PC-9 (cell line): ENCODE results near the gene TMEM151B. TPM values are rescaled to one million over a fixed set of nuclear protein-coding genes. Genes with fewer than 3 reads are reported as not detected.

Source experiments
- BruUV-seq: library from RNA; stranded (reverse); fragments of 400-500 nt; replicated peaks from 2 replicates; lab custom pipeline; 2021; lab: Mats Ljungman, UMichigan
- CTCF ChIA-PET: fragments of 300-600 bp; sonication (Branson Sonifier 250); formaldehyde crosslinking; loops from one replicate; lab custom pipeline; 2022; ENCODE audit warnings: antibody characterized with exemption; lab: Charles Lee
- POLR2A ChIA-PET: fragments of 300-600 bp; sonication (Branson Sonifier 250); formaldehyde crosslinking; loops from one replicate; lab custom pipeline; 2022; ENCODE audit warnings: antibody characterized with exemption; ENCODE audit not compliant: unreplicated experiment; lab: Charles Lee
- DNase-seq, 2 experiments: peaks; one replicate each; pipeline versions ENCODE4 v3.0.0 to v3.0.0-alpha.2; 2015 to 2022; ENCODE audit warnings: mixed read lengths in 1 of 2
- H2AFZ ChIP-seq: fragments of 200-600 bp; sonication (generic); 2 replicates; pipeline ENCODE4 v1.8.1; 2017; ENCODE audit warnings: antibody characterized with exemption
- H3F3A ChIP-seq: fragments of 200-600 bp; sonication (generic); 2 replicates; pipeline ENCODE4 v1.8.1; 2017; ENCODE audit warnings: antibody characterized with exemption, mild to moderate bottlenecking, low read depth; ENCODE audit not compliant: insufficient read depth
- H3K27ac ChIP-seq: fragments of 200-600 bp; sonication (generic); 2 replicates; pipeline ENCODE4 v1.6.1; 2016; ENCODE audit warnings: mixed run types
- H3K27me3 ChIP-seq: fragments of 200-600 bp; sonication (generic); 2 replicates; pipeline ENCODE4 v1.6.1; 2016; ENCODE audit warnings: low read depth, mixed run types; ENCODE audit not compliant: insufficient read depth
- H3K36me3 ChIP-seq: fragments of 200-600 bp; sonication (generic); 2 replicates; pipeline ENCODE4 v1.6.1; 2016; ENCODE audit warnings: low read depth, mixed run types
- H3K4me1 ChIP-seq: fragments of 200-600 bp; sonication (generic); replicated peaks from 2 replicates; pipeline ENCODE4 v1.6.1; 2016; ENCODE audit warnings: mixed run types; ENCODE audit not compliant: insufficient read depth
- H3K4me2 ChIP-seq: fragments of 200-600 bp; sonication (generic); 2 replicates; pipeline ENCODE4 v1.6.1; 2017; ENCODE audit warnings: mixed run types
- H3K4me3 ChIP-seq: fragments of 200-600 bp; sonication (generic); 2 replicates; pipeline ENCODE4 v1.6.1; 2016; ENCODE audit warnings: mixed run types
- H3K79me2 ChIP-seq: fragments of 200-600 bp; sonication (generic); 2 replicates; pipeline ENCODE4 v1.6.1; 2017; ENCODE audit warnings: low read depth, mixed run types
- H3K9me2 ChIP-seq: fragments of 200-600 bp; sonication (generic); 2 replicates; pipeline ENCODE4 v1.8.1; 2017; ENCODE audit warnings: mild to moderate bottlenecking; ENCODE audit not compliant: insufficient read depth
- H3K9me3 ChIP-seq: fragments of 200-600 bp; sonication (generic); 2 replicates; pipeline ENCODE4 v1.8.1; 2016; ENCODE audit warnings: low read depth; ENCODE audit not compliant: insufficient read depth
- H4K20me1 ChIP-seq: fragments of 200-600 bp; sonication (generic); 2 replicates; pipeline ENCODE4 v1.8.1; 2017; ENCODE audit not compliant: insufficient read depth
- CTCF ChIP-seq: fragments of 200-600 bp; sonication (generic); conservative IDR thresholded peaks from 2 replicates; pipeline ENCODE4 v1.6.1; 2017; ENCODE audit warnings: mixed run types, antibody characterized with exemption, mild to moderate bottlenecking, moderate library complexity
- EZH2 ChIP-seq: fragments of 200-600 bp; sonication (generic); IDR thresholded peaks from 2 replicates; pipeline ENCODE4 v1.8.0; 2017; ENCODE audit warnings: antibody characterized with exemption, low read depth
- intact Hi-C: fragments of 100-400 bp; cut with micrococcal nuclease; formaldehyde crosslinking; loops from one replicate; pipeline ENCODE4 v1.10.0; 2022; ENCODE audit not compliant: unreplicated experiment
- total RNA-seq: library from RNA; stranded (reverse); gene quantifications from 2 replicates; pipeline ENCODE4 v1.2.3, GENCODE V29; 2021

TMEM151B gene
- total RNA-seq, 1 experiment from 2014 or later: not detected

- H3K27me3 ChIP-seq: no peaks in the 10 kb centered on the region
- intact Hi-C loops: loop anchor here (1.0 kb wide), 1 partner anchor 50 kb away; no protein-coding TSS in a partner anchor
- no peak overlapping the region for H3K4me3 ChIP-seq
- BruUV-seq: no TSS peak
- CTCF ChIA-PET: interaction anchor here (0.6 to 0.7 kb wide), 5 partner anchors 25 to 228 kb away, joined by 3 to 23 read pairs (median 9); partner anchors contain the start of gene HSP90AB1
- POLR2A ChIA-PET: interaction anchor here (0.7 to 0.8 kb wide), 2 partner anchors 21 to 122 kb away, joined by 4 to 5 read pairs; no protein-coding TSS in a partner anchor
- no peak overlapping the region for H3K27ac ChIP-seq
- peaks cover 24% of the 10 kb centered on the region; the same call in 1 of the 2 replicates for H3F3A ChIP-seq
- no peak for DNase-seq
- H2AFZ ChIP-seq: no peak overlapping the region
- H3K36me3 ChIP-seq: no peaks in the 10 kb centered on the region
- H3K79me2 ChIP-seq: peaks cover 17% of the 10 kb centered on the region
- H3K4me1 ChIP-seq: peaks cover 35% of the 10 kb centered on the region
- H3K9me3 ChIP-seq: no peaks in the 10 kb centered on the region
- TF ChIP-seq EZH2: no peak
- TF ChIP-seq CTCF: no peak
- no peaks in the 10 kb centered on the region for H3K9me2 ChIP-seq
- H3K4me2 ChIP-seq: peak overlapping the region; percentile 53
- peaks cover 3% of the 10 kb centered on the region; the same call in 1 of the 2 replicates for H4K20me1 ChIP-seq
These were observed 48.3 kb upstream of the TMEM151B start for GRCh38 chr6:44221961-44222335.

- Histone ChIP-seq H3K4me2 (peak overlapping the region; percentile 87), H3F3A (peaks cover 24% of the 10 kb centered on the region; the same call in 1 of the 2 replicates), H3K27me3 (no peaks in the 10 kb centered on the region), H3K36me3 (no peaks in the 10 kb centered on the region), H3K9me3 (no peaks in the 10 kb centered on the region), H3K9me2 (no peaks in the 10 kb centered on the region), H2AFZ (no peak overlapping the region), H3K27ac (no peak overlapping the region), H3K4me3 (peak overlapping the region; percentile 57; the same call in 1 of the 2 replicates), H3K4me1 (peaks cover 35% of the 10 kb centered on the region), H3K79me2 (peaks cover 17% of the 10 kb centered on the region), H4K20me1 (peaks cover 3% of the 10 kb centered on the region; the same call in 1 of the 2 replicates)
- POLR2A ChIA-PET: interaction anchor here (0.6 kb wide), 1 partner anchor 62 kb away, joined by 3 read pairs; no protein-coding TSS in a partner anchor
- intact Hi-C loops: no loop called here
- no peak for DNase-seq
- TF ChIP-seq EZH2: no peak
- TF ChIP-seq CTCF: no peak
- BruUV-seq: no TSS peak
- CTCF ChIA-PET: interaction anchor here (2.1 kb wide), 1 partner anchor 12 kb away, joined by 6 read pairs; no protein-coding TSS in a partner anchor
These were observed 47.5 kb upstream of the TMEM151B start for GRCh38 chr6:44222486-44223318.

GRCh38 chr6:44223319-44224028 is 46.8 kb upstream of the TMEM151B start, which contains the start of gene SLC29A1:
SLC29A1 (plus strand) TSS chr6:44223595; CDS start chr6:44227314, 3,719 bp downstream.
- Histone ChIP-seq H3K36me3 (no peaks in the 10 kb centered on the region), H3K9me2 (no peaks in the 10 kb centered on the region), H2AFZ (peak within 1 kb of the TSS; percentile 75), H3K4me2 (peak within 1 kb of the TSS; percentile 87), H3K27ac (no peak within 1 kb of the TSS), H3K9me3 (no peaks in the 10 kb centered on the region), H3K27me3 (no peaks in the 10 kb centered on the region), H3K79me2 (peaks cover 17% of the 10 kb centered on the region), H3K4me1 (peaks cover 27% of the 10 kb centered on the region), H3K4me3 (peak within 1 kb of the TSS; percentile 57), H4K20me1 (peaks cover 3% of the 10 kb centered on the region; the same call in 1 of the 2 replicates), H3F3A (peaks cover 19% of the 10 kb centered on the region; the same call in 1 of the 2 replicates)
- no TSS peak for BruUV-seq
- TF ChIP-seq EZH2 (no peak), CTCF (peak; percentile 37; the same call in 1 of the 2 replicates)
- intact Hi-C loops: loop anchor here (1.0 kb wide), 1 partner anchor 11 kb away; no protein-coding TSS in a partner anchor
- POLR2A ChIA-PET: interaction anchor here (0.6 to 0.7 kb wide), 2 partner anchors 62 to 207 kb away, joined by 3 to 6 read pairs; no protein-coding TSS in a partner anchor
- peak; percentile 48 to 71 for DNase-seq
- CTCF ChIA-PET: interaction anchor here (2.1 kb wide), 1 partner anchor 11 kb away, joined by 6 read pairs; no protein-coding TSS in a partner anchor
